Mesendoderm (in vitro differentiated cells): Measurements from ENCODE around the gene FOXD1.
"Not testable (repeated sequence)": the region's sequence is repeated elsewhere in the genome, so short reads cannot be mapped to it uniquely, and the experiment has no call there.

Experiments used
- DNase-seq: peaks from one replicate; pipeline ENCODE4 v3.0.0; 2013
- H2AK5ac ChIP-seq: 2 replicates; pipeline ENCODE4 v1.6.1; 2013; ENCODE audit warnings: low read length, inconsistent platforms
- H2BK120ac ChIP-seq: 2 replicates; pipeline ENCODE4 v1.6.1; 2013; ENCODE audit warnings: low read depth, mild to moderate bottlenecking, low read length, moderate library complexity, mixed read lengths
- H2BK15ac ChIP-seq: replicated peaks from 2 replicates; pipeline ENCODE4 v1.6.1; 2013; ENCODE audit warnings: low read depth, mild to moderate bottlenecking, moderate library complexity
- H2BK5ac ChIP-seq: 2 replicates; pipeline ENCODE4 v1.6.1; 2013; ENCODE audit warnings: low read length, inconsistent platforms
- H3K18ac ChIP-seq: 2 replicates; pipeline ENCODE4 v1.6.1; 2013; ENCODE audit warnings: mild to moderate bottlenecking, low read length, mixed read lengths
- H3K23ac ChIP-seq: one replicate; pipeline ENCODE4 v1.6.1; 2013; ENCODE audit warnings: low read length
- H3K27ac ChIP-seq: 2 replicates; pipeline ENCODE4 v1.5.1; 2013; ENCODE audit warnings: low read depth, mild to moderate bottlenecking, inconsistent platforms, low read length, moderate library complexity
- H3K27me3 ChIP-seq: 2 replicates; pipeline ENCODE4 v1.6.1; 2013; ENCODE audit warnings: low read length, control low read depth, mild to moderate bottlenecking, inconsistent platforms; ENCODE audit not compliant: insufficient read depth, poor library complexity
- H3K36me3 ChIP-seq: 2 replicates; pipeline ENCODE4 v1.6.1; 2013; ENCODE audit warnings: low read length, inconsistent platforms; ENCODE audit not compliant: control insufficient read depth, insufficient read depth
- H3K4ac ChIP-seq: one replicate; pipeline ENCODE4 v1.6.1; 2013; ENCODE audit warnings: low read depth, mild to moderate bottlenecking, low read length, moderate library complexity
- H3K4me1 ChIP-seq: 2 replicates; pipeline ENCODE4 v1.6.1; 2013; ENCODE audit warnings: low read depth, low read length, inconsistent platforms; ENCODE audit not compliant: control insufficient read depth
- H3K4me2 ChIP-seq: 2 replicates; pipeline ENCODE4 v1.6.1; 2013; ENCODE audit warnings: low read length
- H3K4me3 ChIP-seq: 2 replicates; pipeline ENCODE4 v1.5.1; 2013; ENCODE audit warnings: mild to moderate bottlenecking, low read length
- H3K56ac ChIP-seq: one replicate; pipeline ENCODE4 v1.6.1; 2013; ENCODE audit warnings: low read length
- H3K79me1 ChIP-seq: 2 replicates; pipeline ENCODE4 v1.6.1; 2013; ENCODE audit warnings: low read length, inconsistent platforms
- H3K79me2 ChIP-seq: 2 replicates; pipeline ENCODE4 v1.6.1; 2013; ENCODE audit warnings: mild to moderate bottlenecking, low read length; ENCODE audit not compliant: control insufficient read depth, insufficient read depth
- H3K9ac ChIP-seq: 2 replicates; pipeline ENCODE4 v1.6.1; 2013; ENCODE audit warnings: low read length, inconsistent platforms
- H4K5ac ChIP-seq: one replicate; pipeline ENCODE4 v1.6.1; 2013; ENCODE audit warnings: low read length
- H4K8ac ChIP-seq: one replicate; pipeline ENCODE4 v1.6.1; 2013; ENCODE audit warnings: low read depth, mild to moderate bottlenecking, control low read depth, low read length, moderate library complexity
- WGBS: extraction: QIAGEN DNeasy Blood & Tissue Kit; methylation state at CpG from one replicate; pipeline ENCODE4 v1.1.7; 2013; ENCODE audit warnings: low lambda C conversion rate, missing lambda C conversion rate; ENCODE audit not compliant: insufficient coverage; ENCODE audit errors: extremely low coverage; 5-methylcytosine and 5-hydroxymethylcytosine counted together

Gene FOXD1

DNA sequence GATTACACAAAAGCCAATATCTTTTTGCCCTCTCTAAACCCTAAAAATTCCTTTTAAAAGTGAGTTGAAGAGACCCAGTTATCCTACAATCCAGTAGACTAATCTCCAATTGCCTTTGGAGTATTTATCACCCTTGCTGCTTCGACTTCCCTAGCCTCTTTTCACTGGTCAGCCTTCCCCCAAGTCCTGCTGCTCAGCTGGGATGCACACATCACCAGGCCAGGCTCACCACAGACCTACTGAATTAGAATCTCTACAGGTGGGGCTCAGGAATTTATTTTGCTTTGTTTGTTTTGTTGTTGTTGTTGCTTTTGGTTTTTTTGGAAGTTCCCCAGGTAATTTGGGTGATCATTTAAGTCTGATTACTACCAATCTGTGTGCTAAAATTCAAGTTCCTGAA, 11.6 kb upstream of the FOXD1 start:
- Histone ChIP-seq H2BK5ac (no peak overlapping the region), H2AK5ac (no peak overlapping the region), H3K9ac (no peak overlapping the region), H2BK15ac (no peak overlapping the region), H3K4me1 (no peaks in the 10 kb centered on the region), H3K27ac (no peak overlapping the region), H3K79me1 (no peaks in the 10 kb centered on the region), H3K27me3 (no peaks in the 10 kb centered on the region), H3K36me3 (no peaks in the 10 kb centered on the region), H3K4me2 (no peak overlapping the region), H3K4ac (no peak overlapping the region), H3K23ac (no peak overlapping the region), H3K4me3 (no peak overlapping the region), H4K8ac (no peak overlapping the region), H3K18ac (no peak overlapping the region), H2BK120ac (no peak overlapping the region), H3K79me2 (no peaks in the 10 kb centered on the region), H4K5ac (no peak overlapping the region), H3K56ac (no peak overlapping the region)
- no peak for DNase-seq
- no CpG with 5 or more reads among the region's 1 CpG for WGBS

- no peak overlapping the region for H3K27ac ChIP-seq
- H3K4me2 ChIP-seq, result no peak overlapping the region
- no peak overlapping the region for H2BK120ac ChIP-seq
- DNase-seq, result no peak
- H4K8ac ChIP-seq, result no peak overlapping the region
- H3K23ac ChIP-seq, result no peak overlapping the region
- no peak overlapping the region for H4K5ac ChIP-seq
- H3K9ac ChIP-seq, result no peak overlapping the region
- no peaks in the 10 kb centered on the region for H3K27me3 ChIP-seq
- no peak overlapping the region for H2BK5ac ChIP-seq
- no CpG with 5 or more reads among the region's 1 CpG for WGBS
- no peaks in the 10 kb centered on the region for H3K79me1 ChIP-seq
- H2AK5ac ChIP-seq, result no peak overlapping the region
- no peaks in the 10 kb centered on the region for H3K4me1 ChIP-seq
- H3K18ac ChIP-seq, result no peak overlapping the region
- no peaks in the 10 kb centered on the region for H3K79me2 ChIP-seq
- H3K56ac ChIP-seq, result no peak overlapping the region
- H2BK15ac ChIP-seq, result no peak overlapping the region
- no peak overlapping the region for H3K4ac ChIP-seq
- no peak overlapping the region for H3K4me3 ChIP-seq
- no peaks in the 10 kb centered on the region for H3K36me3 ChIP-seq
Measured at GRCh38 chr5:73459366-73459765, 10.8 kb upstream of the FOXD1 start.

- H3K23ac ChIP-seq, H4K8ac ChIP-seq, H3K36me3 ChIP-seq, H3K18ac ChIP-seq, DNase-seq, H3K79me1 ChIP-seq, H3K56ac ChIP-seq, H3K9ac ChIP-seq, H3K4ac ChIP-seq, H4K5ac ChIP-seq, H3K4me2 ChIP-seq, H2BK5ac ChIP-seq, H2BK15ac ChIP-seq, H2AK5ac ChIP-seq, H3K4me1 ChIP-seq, H3K79me2 ChIP-seq, H3K4me3 ChIP-seq, H2BK120ac ChIP-seq, H3K27ac ChIP-seq: not testable (repeated sequence)
- peaks cover 17% of the 10 kb centered on the region for H3K27me3 ChIP-seq
- WGBS, result no CpG with 5 or more reads among the region's 1 CpG
Measured at GRCh38 chr5:73456462-73456861, 7.9 kb upstream of the FOXD1 start.

- H3K27ac ChIP-seq, result no peak overlapping the region
- H2BK120ac ChIP-seq, result no peak overlapping the region
- no peak overlapping the region for H2AK5ac ChIP-seq
- no peak overlapping the region for H4K8ac ChIP-seq
- no peaks in the 10 kb centered on the region for H3K4me1 ChIP-seq
- peak; percentile 95 for DNase-seq
- H4K5ac ChIP-seq, result no peak overlapping the region
- no peak overlapping the region for H3K4ac ChIP-seq
- H3K18ac ChIP-seq, result no peak overlapping the region
- H3K27me3 ChIP-seq, result peaks cover 29% of the 10 kb centered on the region
- no peak overlapping the region for H3K9ac ChIP-seq
- no peak overlapping the region for H3K56ac ChIP-seq
- no peak overlapping the region for H2BK5ac ChIP-seq
- H3K4me3 ChIP-seq, result no peak overlapping the region
- H3K79me2 ChIP-seq, result no peaks in the 10 kb centered on the region
- H3K79me1 ChIP-seq, result no peaks in the 10 kb centered on the region
- H2BK15ac ChIP-seq, result no peak overlapping the region
- H3K4me2 ChIP-seq, result no peak overlapping the region
- WGBS, result no CpG with 5 or more reads among the region's 6 CpGs
- H3K23ac ChIP-seq, result no peak overlapping the region
- no peaks in the 10 kb centered on the region for H3K36me3 ChIP-seq
Measured at GRCh38 chr5:73454379-73455036, 5.9 kb upstream of the FOXD1 start.

DNA sequence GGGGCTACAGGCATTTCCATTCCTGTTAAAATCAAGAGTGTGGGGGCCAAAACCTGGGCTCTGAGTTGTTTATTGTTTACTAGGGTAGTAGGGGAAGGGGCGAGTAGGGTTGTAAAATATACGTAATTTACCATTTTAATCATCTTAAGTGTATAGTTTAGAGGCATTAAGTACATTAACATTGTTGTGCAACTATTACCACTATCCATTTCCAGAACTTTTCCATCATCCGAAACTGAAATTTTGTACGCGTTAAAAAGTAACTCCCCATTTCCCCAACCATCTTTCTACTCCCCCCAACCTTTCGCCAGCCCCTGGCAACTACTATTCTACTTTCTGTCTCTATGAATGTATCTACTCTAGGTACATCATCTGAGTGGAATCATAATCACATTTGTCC, 3.6 kb upstream of the FOXD1 start:
- no peak overlapping the region for H3K4ac ChIP-seq
- H3K36me3 ChIP-seq, result no peaks in the 10 kb centered on the region
- no peaks in the 10 kb centered on the region for H3K79me1 ChIP-seq
- H3K4me3 ChIP-seq, result no peak overlapping the region
- DNase-seq, result no peak
- H2BK15ac ChIP-seq, result no peak overlapping the region
- H3K27me3 ChIP-seq, result peaks cover 33% of the 10 kb centered on the region
- H4K8ac ChIP-seq, result no peak overlapping the region
- H3K9ac ChIP-seq, result no peak overlapping the region
- H3K56ac ChIP-seq, result no peak overlapping the region
- H3K4me1 ChIP-seq, result no peaks in the 10 kb centered on the region
- no peak overlapping the region for H2BK120ac ChIP-seq
- H3K79me2 ChIP-seq, result no peaks in the 10 kb centered on the region
- H2BK5ac ChIP-seq, result no peak overlapping the region
- H3K18ac ChIP-seq, result no peak overlapping the region
- H3K27ac ChIP-seq, result no peak overlapping the region
- WGBS, result 100% methylated on average over 3 of the region's 6 CpGs
- H4K5ac ChIP-seq, result no peak overlapping the region
- H3K23ac ChIP-seq, result no peak overlapping the region
- H3K4me2 ChIP-seq, result no peak overlapping the region
- H2AK5ac ChIP-seq, result no peak overlapping the region
